Natural killer cell (primary cell): Measurements from ENCODE around the gene DRC7. TPM values are rescaled to one million over a fixed set of nuclear protein-coding genes. Genes with fewer than 3 reads are reported as not detected.

Source experiments
- ATAC-seq, 3 donors: fragments of 150-1000 bp in 2 of 3; fragments of 200-7000 bp in 1 of 3; cut with Tn5 transposase; 1 replicate in 1 of 3; 2 replicates in 2 of 3; pipeline ENCODE4 v1.10.0; 2021; ENCODE audit warnings: mild to moderate bottlenecking in 2 of 3, moderate library complexity in 2 of 3
- DNase-seq, 2 donors: peaks; one replicate each; pipeline versions ENCODE4 v3.0.0 to v3.0.0-alpha.2; 2013 to 2021; ENCODE audit warnings: mixed read lengths in 1 of 2
- H3K27ac ChIP-seq: one replicate; pipeline ENCODE4 v1.5.1; 2013; ENCODE audit warnings: mild to moderate bottlenecking, low read length
- H3K27me3 ChIP-seq: one replicate; pipeline ENCODE4 v1.6.1; 2013; ENCODE audit warnings: low read length; ENCODE audit not compliant: control insufficient read depth, insufficient read depth
- H3K36me3 ChIP-seq: one replicate; pipeline ENCODE4 v1.6.1; 2013; ENCODE audit warnings: low read length; ENCODE audit not compliant: control insufficient read depth, insufficient read depth
- H3K4me1 ChIP-seq: one replicate; pipeline ENCODE4 v1.6.1; 2013; ENCODE audit warnings: low read length; ENCODE audit not compliant: control insufficient read depth, insufficient read depth
- H3K4me3 ChIP-seq: one replicate; pipeline ENCODE4 v1.5.1; 2013; ENCODE audit warnings: low read length
- H3K9me3 ChIP-seq: one replicate; pipeline ENCODE4 v1.6.1; 2013; ENCODE audit warnings: low read length; ENCODE audit not compliant: control insufficient read depth, insufficient read depth
- H3K27ac Mint-ChIP-seq, 2 donors: one replicate each; pipeline ENCODE4 v1.8.0; 2022; ENCODE audit warnings: mild to moderate bottlenecking in 2 of 2, mixed read lengths in 2 of 2, moderate library complexity in 1 of 2
- H3K27me3 Mint-ChIP-seq, 2 donors: one replicate each; pipeline ENCODE4 v1.8.0; 2022; ENCODE audit warnings: low read depth in 2 of 2, mixed read lengths in 2 of 2
- H3K36me3 Mint-ChIP-seq: one replicate; pipeline ENCODE4 v1.8.0; 2022; ENCODE audit warnings: mixed read lengths
- H3K4me1 Mint-ChIP-seq, 2 donors: one replicate each; pipeline ENCODE4 v1.8.0; 2022; ENCODE audit warnings: mixed read lengths in 2 of 2
- H3K4me3 Mint-ChIP-seq: one replicate; pipeline ENCODE4 v1.8.0; 2022; ENCODE audit warnings: mild to moderate bottlenecking, moderate library complexity, mixed read lengths
- H3K9me3 Mint-ChIP-seq, 2 donors: one replicate each; pipeline ENCODE4 v1.8.0; 2022; ENCODE audit warnings: mixed read lengths in 2 of 2
- WGBS: methylation state at CpG from one replicate; pipeline ENCODE4 v1.1.7; 2013; ENCODE audit warnings: missing lambda C conversion rate; ENCODE audit not compliant: insufficient coverage; 5-methylcytosine and 5-hydroxymethylcytosine counted together
- intact Hi-C: fragments of 100-400 bp; cut with micrococcal nuclease; formaldehyde crosslinking; loops from one replicate; pipeline ENCODE4 v1.14.2; 2022
- total RNA-seq, 4 donors: library from RNA; stranded (reverse); fragments of 120-200 nt in 1 of 4; gene quantifications; one replicate each; pipeline versions ENCODE4 v1.2.3 to v1.2.4, GENCODE V29; 2013 to 2022
- TF ChIP-seq, protein P1 (sequence below): fragments of 200-600 bp; IDR thresholded peaks from one replicate; pipeline ENCODE4 v1.8.0; 2022; ENCODE audit warnings: antibody characterized with exemption

DRC7 gene
- total RNA-seq, 3 donors from 2014 or later (not counting 1 experiment from before 2014, with no cell fraction given): 0.33 TPM; not detected in 2

DNA sequence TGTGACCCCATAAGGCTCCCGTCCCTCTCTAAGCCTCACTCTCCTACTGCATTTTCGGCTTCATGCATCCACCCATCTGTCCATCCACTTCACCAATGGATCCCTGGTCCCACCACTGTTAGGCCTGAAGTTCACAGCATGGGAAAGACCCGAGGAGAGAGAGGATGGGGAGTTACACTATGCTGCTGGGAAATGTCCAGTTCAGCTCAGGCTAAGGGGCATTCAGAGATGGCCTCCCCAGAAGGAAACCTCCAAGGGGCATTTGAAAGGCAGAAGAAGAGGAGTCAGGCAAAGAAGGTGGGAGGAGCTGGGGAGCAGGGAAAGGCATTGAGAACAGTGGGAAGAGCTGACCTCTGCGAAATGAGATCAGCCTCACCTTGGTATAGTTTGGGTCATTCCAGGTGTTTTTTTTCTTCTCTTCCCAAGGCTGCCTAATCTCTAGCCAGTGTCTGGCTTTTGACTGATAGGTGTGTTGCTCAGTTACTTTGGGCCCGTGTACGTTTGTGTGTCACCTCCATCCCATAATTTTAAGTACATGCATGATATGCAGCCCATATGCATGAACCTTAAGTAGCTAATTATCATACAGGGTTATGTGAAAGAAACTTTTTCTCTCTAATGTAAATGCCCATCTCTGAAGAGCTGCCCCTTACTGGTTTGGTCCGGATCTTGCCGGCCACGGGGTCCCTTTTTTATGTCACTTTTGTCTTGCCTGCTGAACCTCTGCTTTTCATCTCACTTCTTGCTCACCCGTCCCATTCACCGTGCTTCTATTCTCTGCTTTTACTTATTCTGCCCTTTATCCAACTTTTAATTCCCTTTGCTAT, 11.6 kb upstream of the DRC7 start:
- intact Hi-C loops: no loop called here
- no peak overlapping the region for H3K4me3 Mint-ChIP-seq
- no peaks in the 10 kb centered on the region for H3K27me3 Mint-ChIP-seq
- H3K36me3 Mint-ChIP-seq: no peaks in the 10 kb centered on the region
- 76% methylated on average over 10 of the region's 11 CpGs for WGBS
- no peak for ATAC-seq
- TF ChIP-seq, protein P1, sequence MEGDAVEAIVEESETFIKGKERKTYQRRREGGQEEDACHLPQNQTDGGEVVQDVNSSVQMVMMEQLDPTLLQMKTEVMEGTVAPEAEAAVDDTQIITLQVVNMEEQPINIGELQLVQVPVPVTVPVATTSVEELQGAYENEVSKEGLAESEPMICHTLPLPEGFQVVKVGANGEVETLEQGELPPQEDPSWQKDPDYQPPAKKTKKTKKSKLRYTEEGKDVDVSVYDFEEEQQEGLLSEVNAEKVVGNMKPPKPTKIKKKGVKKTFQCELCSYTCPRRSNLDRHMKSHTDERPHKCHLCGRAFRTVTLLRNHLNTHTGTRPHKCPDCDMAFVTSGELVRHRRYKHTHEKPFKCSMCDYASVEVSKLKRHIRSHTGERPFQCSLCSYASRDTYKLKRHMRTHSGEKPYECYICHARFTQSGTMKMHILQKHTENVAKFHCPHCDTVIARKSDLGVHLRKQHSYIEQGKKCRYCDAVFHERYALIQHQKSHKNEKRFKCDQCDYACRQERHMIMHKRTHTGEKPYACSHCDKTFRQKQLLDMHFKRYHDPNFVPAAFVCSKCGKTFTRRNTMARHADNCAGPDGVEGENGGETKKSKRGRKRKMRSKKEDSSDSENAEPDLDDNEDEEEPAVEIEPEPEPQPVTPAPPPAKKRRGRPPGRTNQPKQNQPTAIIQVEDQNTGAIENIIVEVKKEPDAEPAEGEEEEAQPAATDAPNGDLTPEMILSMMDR: no peak
- H3K9me3 ChIP-seq: no peaks in the 10 kb centered on the region
- no peak for DNase-seq
- H3K27ac ChIP-seq: no peak overlapping the region
- H3K27ac Mint-ChIP-seq: no peak overlapping the region
- H3K36me3 ChIP-seq: peaks cover 2% of the 10 kb centered on the region
- H3K4me3 ChIP-seq: no peak overlapping the region
- H3K27me3 ChIP-seq: no peaks in the 10 kb centered on the region
- peaks cover 0 to 7% of the 10 kb centered on the region in 2 donors for H3K4me1 Mint-ChIP-seq
- H3K4me1 ChIP-seq: peaks cover 9% of the 10 kb centered on the region
- H3K9me3 Mint-ChIP-seq: no peaks in the 10 kb centered on the region

DNA sequence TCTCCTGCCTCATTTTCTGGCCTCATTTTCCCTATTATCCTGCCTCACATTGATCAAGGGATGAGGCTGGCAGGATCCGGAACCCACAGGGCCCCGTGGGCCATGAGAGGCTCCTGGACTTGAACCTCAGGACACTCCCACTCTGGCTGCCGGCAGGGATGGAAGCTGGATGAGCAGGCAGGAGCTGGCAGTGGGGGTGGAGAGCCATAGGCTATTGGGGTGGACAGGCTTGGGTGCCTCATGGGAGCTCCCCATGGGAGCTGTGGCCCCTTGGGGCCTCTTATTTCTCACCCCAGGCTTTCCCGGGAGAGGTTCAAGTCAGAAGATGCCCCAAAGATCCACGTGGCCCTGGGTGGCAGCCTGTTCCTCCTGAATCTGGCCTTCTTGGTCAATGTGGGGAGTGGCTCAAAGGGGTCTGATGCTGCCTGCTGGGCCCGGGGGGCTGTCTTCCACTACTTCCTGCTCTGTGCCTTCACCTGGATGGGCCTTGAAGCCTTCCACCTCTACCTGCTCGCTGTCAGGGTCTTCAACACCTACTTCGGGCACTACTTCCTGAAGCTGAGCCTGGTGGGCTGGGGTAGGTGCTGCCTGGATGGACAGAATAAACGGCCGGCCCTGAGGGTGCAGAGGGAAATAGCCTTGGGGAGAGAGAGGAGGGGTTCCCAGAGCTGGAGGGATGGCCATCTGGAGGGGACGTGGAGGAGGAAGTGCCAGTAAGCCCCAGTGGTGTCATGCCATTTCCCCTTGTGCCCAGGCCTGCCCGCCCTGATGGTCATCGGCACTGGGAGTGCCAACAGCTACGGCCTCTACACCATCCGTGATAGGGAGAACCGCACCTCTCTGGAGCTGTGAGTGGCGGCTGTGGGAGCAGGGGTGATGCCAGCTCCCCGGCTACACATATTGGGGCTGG, 10.7 kb upstream of the DRC7 start:
- TF ChIP-seq, protein P1: no peak
- no peaks in the 10 kb centered on the region for H3K36me3 Mint-ChIP-seq
- no peak overlapping the region for H3K27ac Mint-ChIP-seq
- H3K27me3 Mint-ChIP-seq: no peaks in the 10 kb centered on the region
- no peak for ATAC-seq
- no peaks in the 10 kb centered on the region for H3K36me3 ChIP-seq
- H3K4me1 ChIP-seq: peaks cover 9% of the 10 kb centered on the region
- WGBS: 88% methylated on average over 18 of the region's 18 CpGs
- intact Hi-C loops: no loop called here
- no peak overlapping the region for H3K27ac ChIP-seq
- DNase-seq: no peak
- no peaks in the 10 kb centered on the region for H3K9me3 Mint-ChIP-seq
- no peaks in the 10 kb centered on the region for H3K27me3 ChIP-seq
- H3K4me1 Mint-ChIP-seq: peaks cover 0 to 13% of the 10 kb centered on the region in 2 donors
- H3K4me3 ChIP-seq: no peak overlapping the region
- H3K4me3 Mint-ChIP-seq: no peak overlapping the region
- H3K9me3 ChIP-seq: no peaks in the 10 kb centered on the region

GRCh38 chr16:57684626-57685358, 9.8 kb upstream of the DRC7 start:
- no peak overlapping the region for H3K4me3 Mint-ChIP-seq
- DNase-seq (no peak), ATAC-seq (no peak)
- Histone ChIP-seq H3K36me3 (no peaks in the 10 kb centered on the region), H3K4me1 (peaks cover 14% of the 10 kb centered on the region), H3K9me3 (no peaks in the 10 kb centered on the region), H3K27ac (no peak overlapping the region), H3K27me3 (no peaks in the 10 kb centered on the region), H3K4me3 (no peak overlapping the region)
- H3K27ac Mint-ChIP-seq: no peak overlapping the region
- TF ChIP-seq, protein P1: no peak
- H3K9me3 Mint-ChIP-seq: no peaks in the 10 kb centered on the region
- no peaks in the 10 kb centered on the region for H3K27me3 Mint-ChIP-seq
- intact Hi-C loops: no loop called here
- H3K4me1 Mint-ChIP-seq: peaks cover 9 to 15% of the 10 kb centered on the region in 2 donors
- 95% methylated on average over 8 of the region's 8 CpGs for WGBS
- H3K36me3 Mint-ChIP-seq: no peaks in the 10 kb centered on the region
